ENCODE measurements around the gene CHAT.

- TF ChIP-seq EZH2 (IDR thresholded peaks at IDR 0.05; ENCODE audit: low read depth) = no peak
- no peak for TF ChIP-seq CTCF (conservative IDR thresholded peaks at IDR 0.05)
Observed at GRCh38 chr10:49598986-49599385, 14.9 kb upstream of the CHAT start.
